Uterine smooth muscle cell (primary cell): ENCODE data around the gene MAGEA11. TPM values are rescaled to one million over a fixed set of nuclear protein-coding genes. Genes with fewer than 3 reads are reported as not detected.

Source experiments
- total RNA-seq: library from RNA; depleted of rRNA; stranded (reverse); fragments of >200 nt; gene quantifications from 2 replicates; pipeline ENCODE4 v1.2.3, GENCODE V29; 2014

The MAGEA11 gene
- not detected in 2 replicates for total RNA-seq

GRCh38 chrX:149711545-149712236 lies at the start of gene MAGEA11:
Gene MAGEA11, plus strand, starts transcription at chrX:149712060. Its CDS starts 1,100 bp downstream, at chrX:149713160.

Other genes starting within 250 kb of the MAGEA11 start
- 34.4 and 59.9 TPM in 2 replicates for gene IDS, start 206.8 kb upstream of the MAGEA11 start, total RNA-seq
- gene EOLA1, start 171.0 kb upstream of the MAGEA11 start, total RNA-seq: 14.9 and 16.0 TPM in 2 replicates
- gene HSFX3, start 162.1 kb upstream of the MAGEA11 start, total RNA-seq: not detected in 2 replicates
- gene MAGEA9B, start 124.6 kb upstream of the MAGEA11 start, total RNA-seq: not detected in 2 replicates
- gene HSFX2, start 116.7 kb upstream of the MAGEA11 start, total RNA-seq: not detected in 2 replicates
- gene TMEM185A, start 80.3 kb upstream of the MAGEA11 start, total RNA-seq: 16.2 and 18.9 TPM in 2 replicates
- 1.00 TPM in 2 replicates for gene HSFX1, start 62.0 kb downstream of the MAGEA11 start, total RNA-seq
- not detected in 2 replicates for gene MAGEA9, start 69.9 kb downstream of the MAGEA11 start, total RNA-seq
- gene MAGEA8, start 169.1 kb downstream of the MAGEA11 start, total RNA-seq: not detected in 2 replicates
- not detected in 2 replicates for gene HSFX4, start 217.5 kb downstream of the MAGEA11 start, total RNA-seq
- gene EOLA2, start 226.4 kb downstream of the MAGEA11 start, total RNA-seq: 17.5 and 21.7 TPM in 2 replicates